22Rv1 (cell line): ENCODE measurements around the gene KRTAP5-1.
A peak's percentile ranks its signal among the peaks of the same experiment; 100 is the strongest.

Experiments
- H3K27ac ChIP-seq: fragments of 450-650 bp; 2 replicates; pipeline ENCODE4 v1.5.1; 2017
- ZFX ChIP-seq: fragments of 450-650 bp; IDR thresholded peaks from 2 replicates; pipeline ENCODE4 v1.6.1; 2017; ENCODE audit warnings: antibody characterized with exemption, borderline replicate concordance
- TF ChIP-seq, protein P1 (sequence below): fragments of 450-650 bp; IDR thresholded peaks from 2 replicates; pipeline ENCODE4 v1.5.1; 2017; ENCODE audit warnings: mild to moderate bottlenecking

KRTAP5-1 gene

DNA sequence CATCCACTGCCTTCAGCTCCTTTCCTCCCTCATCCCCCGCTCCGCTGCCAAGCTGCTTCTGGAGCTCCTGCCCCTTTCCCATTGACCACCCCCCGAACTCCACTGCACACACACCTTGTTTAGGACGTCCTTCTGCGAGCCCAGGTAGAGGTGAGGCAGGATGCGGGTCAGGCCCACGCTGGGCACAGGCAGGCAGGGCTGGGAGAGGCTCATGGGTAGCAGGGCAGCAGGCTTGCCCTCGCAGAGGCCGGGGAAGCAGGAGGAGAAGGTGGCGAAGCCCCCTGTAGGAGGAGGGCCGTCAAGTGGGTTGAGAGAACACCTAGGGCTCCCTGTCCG lies 26.3 kb downstream of the KRTAP5-1 start:
- peak overlapping the region; percentile 51 for H3K27ac ChIP-seq
- TF ChIP-seq, protein P1, sequence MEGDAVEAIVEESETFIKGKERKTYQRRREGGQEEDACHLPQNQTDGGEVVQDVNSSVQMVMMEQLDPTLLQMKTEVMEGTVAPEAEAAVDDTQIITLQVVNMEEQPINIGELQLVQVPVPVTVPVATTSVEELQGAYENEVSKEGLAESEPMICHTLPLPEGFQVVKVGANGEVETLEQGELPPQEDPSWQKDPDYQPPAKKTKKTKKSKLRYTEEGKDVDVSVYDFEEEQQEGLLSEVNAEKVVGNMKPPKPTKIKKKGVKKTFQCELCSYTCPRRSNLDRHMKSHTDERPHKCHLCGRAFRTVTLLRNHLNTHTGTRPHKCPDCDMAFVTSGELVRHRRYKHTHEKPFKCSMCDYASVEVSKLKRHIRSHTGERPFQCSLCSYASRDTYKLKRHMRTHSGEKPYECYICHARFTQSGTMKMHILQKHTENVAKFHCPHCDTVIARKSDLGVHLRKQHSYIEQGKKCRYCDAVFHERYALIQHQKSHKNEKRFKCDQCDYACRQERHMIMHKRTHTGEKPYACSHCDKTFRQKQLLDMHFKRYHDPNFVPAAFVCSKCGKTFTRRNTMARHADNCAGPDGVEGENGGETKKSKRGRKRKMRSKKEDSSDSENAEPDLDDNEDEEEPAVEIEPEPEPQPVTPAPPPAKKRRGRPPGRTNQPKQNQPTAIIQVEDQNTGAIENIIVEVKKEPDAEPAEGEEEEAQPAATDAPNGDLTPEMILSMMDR: no peak
- no peak for TF ChIP-seq ZFX

DNA sequence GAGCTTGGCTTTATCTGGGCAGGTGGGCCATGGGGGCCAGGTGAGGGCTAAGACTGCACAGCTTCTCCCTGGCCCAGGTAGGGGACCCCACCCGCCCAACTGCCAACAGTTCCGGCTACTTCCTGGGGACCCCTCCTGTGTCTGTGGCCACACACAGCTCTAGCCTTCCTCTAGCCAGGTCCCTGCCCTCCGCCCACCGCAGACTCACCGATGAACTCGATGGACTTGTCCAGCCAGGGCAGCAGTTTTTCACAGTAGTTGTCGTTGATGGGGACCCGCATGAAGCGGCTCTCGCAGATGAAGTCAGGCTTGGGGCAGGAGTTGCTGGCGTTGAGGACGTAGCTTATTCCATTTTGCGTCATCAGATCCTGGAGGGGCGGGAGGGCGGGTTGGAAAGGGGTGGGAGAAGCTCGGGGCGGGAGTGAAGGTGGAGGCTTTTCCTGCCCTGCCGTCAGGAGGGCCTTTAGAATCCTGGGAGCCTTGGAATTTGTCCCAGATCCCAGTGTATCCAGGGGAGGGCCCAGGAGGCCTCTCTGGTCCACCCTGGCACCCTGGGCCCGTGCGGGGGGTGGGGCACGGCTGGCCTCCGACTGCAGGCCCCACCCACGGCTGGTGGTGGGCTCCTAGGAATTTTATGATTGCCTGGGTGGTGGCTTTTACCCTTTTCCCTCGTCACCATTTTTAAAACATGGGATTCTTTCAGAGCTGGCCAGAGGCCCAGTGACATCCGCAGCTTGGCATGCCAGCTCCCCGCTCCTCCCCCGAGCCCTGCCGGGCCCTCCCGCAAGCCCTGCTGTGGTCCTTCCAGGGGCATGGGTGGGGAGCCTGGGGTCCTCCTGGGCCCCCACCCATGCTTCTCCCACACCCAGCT lies 26.9 kb downstream of the KRTAP5-1 start:
- TF ChIP-seq ZFX: no peak
- TF ChIP-seq, protein P1: no peak
- H3K27ac ChIP-seq: peak overlapping the region; percentile 51

- H3K27ac ChIP-seq: no peak overlapping the region; the same call in 1 of the 2 replicates
- no peak for TF ChIP-seq ZFX
- TF ChIP-seq, protein P1: no peak
These were observed 27.8 kb downstream of the KRTAP5-1 start for GRCh38 chr11:1557051-1557884.

DNA sequence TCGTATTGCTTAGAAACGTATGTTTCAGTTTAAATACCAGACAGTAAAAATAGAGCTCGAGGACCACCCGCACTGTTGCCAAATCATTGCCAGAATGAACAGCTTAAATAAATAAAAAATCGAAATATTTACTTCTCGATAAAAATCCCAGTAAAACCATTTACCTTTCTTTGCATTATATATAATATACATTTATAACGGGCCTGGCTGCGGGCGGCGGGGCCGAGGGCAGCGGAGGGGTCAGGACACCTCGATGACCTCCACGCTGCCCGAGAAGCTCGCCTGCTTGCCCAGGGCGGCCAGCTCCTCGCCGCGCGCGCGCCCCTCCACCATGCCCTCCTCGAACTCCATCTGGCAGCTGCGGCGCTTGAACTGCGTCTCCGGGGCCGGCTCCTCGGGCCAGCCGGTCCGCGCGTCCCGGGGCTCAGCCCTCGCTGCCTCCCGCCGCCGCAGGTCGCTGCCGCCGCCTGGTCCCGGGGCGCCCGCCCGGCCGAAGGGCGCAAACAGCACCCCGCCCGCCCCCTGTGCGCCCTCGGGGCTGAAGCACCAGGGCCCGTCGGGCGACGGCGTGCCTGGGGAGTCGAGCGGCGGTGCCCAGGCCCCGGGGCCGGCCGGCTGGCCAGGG lies 28.7 kb downstream of the KRTAP5-1 start:
- no peak overlapping the region for H3K27ac ChIP-seq

GRCh38 chr11:1555713-1556153 lies 29.4 kb downstream of the KRTAP5-1 start:
- no peak overlapping the region for H3K27ac ChIP-seq
- no peak for TF ChIP-seq ZFX
- TF ChIP-seq, protein P1: no peak

More for the DNA sequence above, 28.7 kb downstream of the KRTAP5-1 start:
- TF ChIP-seq, protein P1: no peak
- no peak for TF ChIP-seq ZFX

GRCh38 chr11:1554981-1555712 lies 29.9 kb downstream of the KRTAP5-1 start:
- TF ChIP-seq, protein P1: no peak
- no peak for TF ChIP-seq ZFX
- no peak overlapping the region for H3K27ac ChIP-seq
